ENCODE data around the gene LIM2.

Gene LIM2

DNA sequence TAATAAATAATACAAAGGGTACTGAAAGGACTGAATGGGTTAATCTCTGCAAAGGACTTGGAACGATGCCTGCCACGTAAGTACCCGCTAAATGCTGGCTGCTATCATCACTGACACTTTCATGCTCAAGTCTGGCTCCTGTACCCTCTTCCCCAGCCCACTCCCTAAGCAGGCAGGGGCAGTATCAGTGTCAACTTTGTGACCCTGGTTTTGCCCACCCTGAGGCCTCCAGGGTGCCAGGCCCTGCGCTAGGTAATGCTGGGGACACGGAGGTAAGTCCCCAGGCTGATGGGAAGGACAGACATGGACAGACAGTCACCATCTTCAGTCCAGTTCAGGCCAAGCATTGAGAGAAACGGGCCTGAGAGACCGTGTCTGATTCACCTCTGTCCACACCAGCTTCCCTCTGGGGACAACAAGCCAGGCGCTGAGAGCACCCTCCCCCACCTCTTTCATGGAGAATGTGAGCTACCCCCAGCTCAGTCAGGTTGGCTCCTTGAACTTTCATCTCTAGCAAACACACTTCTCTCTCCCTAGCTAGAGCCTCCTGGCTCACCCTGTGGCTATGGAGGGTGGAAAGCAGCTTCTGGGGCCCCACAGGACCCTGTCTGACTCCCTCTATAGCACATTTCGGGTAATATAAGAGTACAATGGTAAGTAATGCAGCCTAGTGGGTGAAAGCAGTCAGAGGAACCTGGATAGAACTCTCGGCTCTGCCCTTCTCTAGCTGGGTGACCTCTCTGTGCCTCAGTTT is 22.4 kb downstream of the LIM2 start:
- DNase-seq: peak; percentile 45

GRCh38 chr19:51364200-51365106 is 23.3 kb downstream of the LIM2 start:
- no peak for DNase-seq

DNA sequence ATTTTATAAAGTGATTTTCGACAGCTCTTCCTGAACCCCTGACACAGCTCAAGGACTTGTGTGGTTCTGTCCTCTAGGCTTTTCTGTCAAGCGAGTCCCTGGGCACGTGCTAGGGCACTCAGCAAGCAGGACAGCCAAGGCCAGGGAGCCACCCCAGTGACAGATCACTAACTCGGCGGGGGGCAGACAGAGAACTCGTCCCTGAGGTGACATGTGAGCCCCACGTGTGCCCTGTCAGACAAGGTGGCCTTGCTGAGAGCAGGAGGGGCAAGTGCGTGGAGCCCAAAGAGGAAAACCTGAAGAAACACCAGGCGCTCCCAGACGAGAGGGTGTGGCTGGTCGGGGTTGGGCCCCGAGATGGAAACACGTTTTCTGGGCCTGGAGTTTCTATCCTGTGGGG is 26.5 kb downstream of the LIM2 start:
- no peak for DNase-seq

DNA sequence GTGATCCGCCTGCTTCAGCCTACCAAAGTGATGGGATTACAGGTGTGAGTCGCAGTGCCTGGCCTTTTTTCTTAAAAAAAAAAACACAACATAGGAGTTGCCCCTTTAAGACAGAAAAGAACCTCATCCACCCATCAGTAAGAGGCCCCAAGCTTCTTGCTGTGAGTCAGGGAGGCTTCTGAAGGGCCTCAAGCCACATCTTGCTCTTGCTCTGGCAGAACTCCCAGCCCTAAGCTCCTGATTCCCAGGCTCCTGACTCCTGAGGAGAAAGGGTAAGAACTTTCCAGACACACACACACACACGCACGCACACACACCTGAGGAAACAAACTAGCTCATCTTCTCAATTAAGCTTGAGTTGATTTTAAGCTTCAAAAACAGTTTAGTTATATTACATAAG is 28.5 kb downstream of the LIM2 start:
- DNase-seq: peak; percentile 81

DNA sequence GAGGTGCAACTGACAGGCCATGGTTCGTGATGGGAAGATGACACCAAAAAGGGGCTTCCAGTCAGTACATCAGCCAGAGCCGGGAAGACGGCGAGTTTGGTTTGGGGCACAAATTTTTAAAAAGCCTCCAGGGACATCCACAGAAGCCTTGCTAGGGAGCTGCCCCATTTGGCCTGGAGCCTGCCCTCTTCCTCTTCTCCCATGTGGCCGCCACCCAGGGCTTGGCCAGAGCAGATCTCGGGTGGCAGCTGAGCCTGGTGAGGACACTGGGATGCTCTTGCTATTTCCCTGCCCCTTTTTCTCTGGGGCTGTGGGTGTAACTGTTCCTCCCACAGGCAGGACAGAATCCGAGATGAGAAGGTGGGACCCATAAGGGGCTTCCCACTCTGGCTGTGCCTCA is 29.8 kb downstream of the LIM2 start:
- DNase-seq: no peak

DNA sequence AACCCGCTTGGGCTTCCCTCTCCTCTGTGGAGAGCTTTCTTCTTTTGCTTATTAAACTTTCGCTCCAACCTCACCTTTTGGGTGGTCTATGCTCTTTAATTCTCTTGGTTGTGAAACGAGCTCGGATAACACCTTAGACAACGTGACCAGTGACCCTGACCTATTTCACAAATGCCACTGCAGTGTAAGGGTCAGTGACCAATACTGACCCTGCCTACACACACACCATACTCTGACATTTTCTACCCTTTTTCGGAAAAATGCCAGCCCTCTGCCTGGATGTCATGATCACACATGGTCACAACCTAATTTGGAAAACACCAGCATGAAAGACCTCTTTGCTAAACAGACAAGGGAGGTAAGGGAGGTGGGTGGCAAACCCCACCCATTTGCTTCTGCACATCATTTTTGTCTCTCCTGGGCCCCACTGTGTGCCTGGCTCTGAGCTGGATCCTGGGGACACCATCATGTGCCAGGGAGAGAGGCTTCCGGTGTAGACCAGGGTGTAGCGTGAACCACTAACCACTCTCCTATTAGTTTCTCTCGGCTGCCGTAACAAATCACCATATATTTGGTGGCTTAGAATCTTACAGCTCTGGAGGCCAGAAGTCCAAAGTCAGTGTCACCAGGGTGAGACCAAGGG is 31.5 kb downstream of the LIM2 start:
- no peak for DNase-seq

- no peak for DNase-seq
Observed at GRCh38 chr19:51354742-51355148, 33.0 kb downstream of the LIM2 start.

DNA sequence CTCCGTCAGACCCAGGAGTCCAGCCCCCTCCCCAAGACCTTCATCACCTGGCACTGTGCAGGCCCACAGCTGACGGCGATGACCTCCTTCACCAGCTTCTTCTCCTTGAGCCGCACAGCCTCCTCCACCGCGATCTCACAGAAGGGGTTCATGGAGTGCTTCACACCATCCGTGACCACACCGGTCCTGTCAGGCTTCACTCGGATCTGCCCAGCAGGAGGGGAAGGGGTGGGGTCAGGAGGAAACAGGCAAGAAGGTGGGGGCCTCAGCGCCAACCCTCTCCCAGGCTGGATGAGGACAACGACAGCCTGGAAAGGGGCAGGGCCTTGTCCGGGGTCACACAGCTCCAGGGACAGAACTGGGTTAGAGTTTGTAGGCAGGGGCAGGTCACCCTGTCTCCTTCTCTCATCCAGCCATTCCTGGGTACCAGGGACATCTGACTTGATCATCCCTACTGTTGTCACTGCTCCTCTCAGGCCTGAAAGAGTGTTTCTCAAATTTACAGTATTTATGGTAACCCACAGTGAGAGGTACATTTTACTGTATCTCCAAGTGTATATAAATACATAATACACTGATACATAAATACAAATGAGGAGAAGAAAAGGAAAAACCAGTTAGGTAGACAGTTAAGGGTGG is 33.6 kb downstream of the LIM2 start:
- DNase-seq: no peak

DNA sequence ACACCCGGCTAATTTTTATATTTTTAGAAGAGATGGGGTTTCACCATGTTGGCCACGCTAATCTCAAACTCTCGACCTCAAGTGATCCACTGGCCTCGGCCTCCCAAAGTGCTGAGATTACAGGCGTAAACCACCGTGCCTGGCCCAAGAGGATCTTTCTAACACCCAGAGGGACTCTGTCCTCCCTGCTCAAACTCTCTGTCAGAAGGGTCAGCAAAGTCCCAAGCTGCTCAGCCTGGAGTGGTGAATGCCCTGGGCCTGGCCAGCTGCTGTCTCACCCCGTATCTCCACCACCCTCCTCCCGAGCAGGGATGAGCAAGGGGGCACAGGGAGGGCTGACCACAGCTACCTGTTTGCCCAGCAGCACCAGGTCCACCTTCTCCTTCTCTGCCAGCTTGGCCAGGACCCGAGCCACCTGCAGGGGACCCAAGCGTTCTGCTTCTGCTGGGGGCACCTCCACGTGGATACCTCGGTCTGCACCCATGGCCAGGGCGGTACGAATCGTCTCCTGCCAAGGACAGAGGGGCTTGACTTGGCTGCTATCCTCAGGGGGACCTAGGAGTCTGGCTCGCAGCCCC is 34.9 kb downstream of the LIM2 start:
- DNase-seq: no peak

DNA sequence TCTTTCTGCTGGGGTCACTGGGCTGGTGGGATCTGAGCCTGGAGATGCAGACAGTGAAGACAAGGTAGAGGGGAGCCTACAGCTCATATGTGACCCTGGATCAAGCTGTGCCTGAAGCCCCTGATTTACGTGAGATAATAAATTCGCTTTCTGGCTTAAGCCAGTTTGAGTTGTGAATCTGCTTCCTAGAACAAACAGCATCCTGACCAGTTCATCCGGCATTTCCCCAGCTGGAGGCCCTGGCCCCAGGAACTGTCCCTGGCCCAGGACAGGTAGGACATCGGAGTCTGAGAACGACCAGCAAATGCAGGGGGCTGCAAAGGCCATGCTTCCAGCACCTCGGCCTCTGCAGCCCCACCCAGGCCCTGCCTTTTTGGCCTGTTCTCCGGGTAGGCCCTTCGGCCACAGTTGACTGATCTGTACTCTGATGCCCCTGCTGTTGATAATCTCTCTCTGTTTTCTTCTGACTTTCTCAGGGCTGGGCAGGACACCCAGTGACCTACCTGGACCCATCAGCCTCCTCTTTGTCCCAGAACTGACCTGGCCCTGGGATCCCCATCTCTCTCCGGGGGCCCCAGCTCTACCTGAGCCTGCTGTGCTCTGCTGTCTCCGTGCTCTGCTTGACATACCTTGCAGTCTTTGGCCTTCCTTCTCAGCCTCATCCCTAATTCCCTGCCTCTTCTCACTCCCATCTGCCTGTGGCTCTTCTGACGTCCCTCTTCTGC is 36.3 kb downstream of the LIM2 start:
- DNase-seq: no peak

DNA sequence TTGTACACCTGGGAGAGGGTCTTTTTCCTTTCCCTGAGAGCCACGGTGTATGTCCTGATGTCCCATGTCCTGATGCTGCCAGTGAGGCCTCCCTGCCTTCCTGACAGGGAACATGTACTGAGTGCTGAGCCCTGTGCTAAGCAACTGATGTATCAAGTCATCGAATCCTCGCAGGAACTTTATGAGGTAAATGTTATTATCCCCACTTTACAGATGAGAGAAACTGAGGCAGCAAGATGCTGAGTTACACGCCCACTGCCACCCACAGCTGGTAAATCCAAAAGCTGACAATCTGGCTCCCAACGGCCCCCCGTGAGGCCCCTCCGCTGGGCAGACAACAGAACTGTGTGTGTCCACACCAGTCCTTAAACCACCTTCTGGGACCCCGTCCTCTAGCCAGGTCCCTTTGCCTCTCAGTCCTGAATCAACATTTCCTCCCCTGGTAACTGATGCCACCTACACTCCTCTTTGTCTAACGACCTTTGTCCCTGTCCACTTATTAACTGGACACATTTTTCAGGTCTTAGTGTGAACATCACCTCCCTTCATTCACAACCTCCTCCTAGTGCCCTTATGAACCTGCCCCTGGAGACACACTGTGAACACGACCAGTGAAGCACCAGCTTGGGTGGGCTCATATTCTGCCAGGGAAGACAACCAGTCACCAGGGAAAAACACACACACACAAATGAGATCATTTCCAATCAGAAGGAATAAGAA is 40.4 kb downstream of the LIM2 start:
- no peak for DNase-seq

- DNase-seq: no peak
Observed at GRCh38 chr19:51346742-51347141, 41.0 kb downstream of the LIM2 start.

- no peak for DNase-seq
Observed at GRCh38 chr19:51345076-51345620, 42.6 kb downstream of the LIM2 start.

GRCh38 chr19:51342631-51343569 is 44.9 kb downstream of the LIM2 start:
- no peak for DNase-seq

DNA sequence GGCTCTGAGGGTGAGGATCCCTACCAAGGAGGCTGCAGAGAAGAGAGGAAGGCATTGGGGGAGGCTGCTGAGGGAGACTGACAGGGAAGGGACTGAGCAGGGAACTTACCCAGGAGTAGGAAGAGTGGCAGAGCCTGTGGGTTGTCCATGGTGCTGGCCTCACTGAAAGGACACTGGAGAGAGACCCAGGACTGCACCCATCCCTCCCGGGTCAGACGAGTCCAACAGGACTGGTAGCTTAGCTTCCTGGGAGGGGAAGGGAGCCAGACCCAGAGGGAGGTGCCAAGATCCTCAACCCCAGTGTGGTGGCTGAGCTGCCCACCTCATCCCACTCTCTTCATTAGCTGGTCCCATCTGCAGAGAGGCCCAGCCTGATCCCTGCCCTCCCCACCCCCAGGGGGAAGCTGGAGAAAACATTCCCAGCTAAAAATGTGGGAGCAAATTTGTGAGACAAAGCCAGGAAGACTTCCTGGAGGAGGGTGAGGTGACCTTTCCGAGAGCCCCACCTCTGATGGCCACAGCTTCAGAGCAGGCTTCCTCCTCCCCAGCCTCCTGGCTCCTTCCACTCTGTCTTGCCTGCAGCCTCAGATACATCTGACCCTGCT is 45.7 kb downstream of the LIM2 start, which contains the start of gene VSIG10L:
Gene VSIG10L, minus strand, starts transcription at position 164 of the 605 bp plus-strand sequence. Its CDS starts 15 bp downstream, at position 149.
- DNase-seq: no peak

DNA sequence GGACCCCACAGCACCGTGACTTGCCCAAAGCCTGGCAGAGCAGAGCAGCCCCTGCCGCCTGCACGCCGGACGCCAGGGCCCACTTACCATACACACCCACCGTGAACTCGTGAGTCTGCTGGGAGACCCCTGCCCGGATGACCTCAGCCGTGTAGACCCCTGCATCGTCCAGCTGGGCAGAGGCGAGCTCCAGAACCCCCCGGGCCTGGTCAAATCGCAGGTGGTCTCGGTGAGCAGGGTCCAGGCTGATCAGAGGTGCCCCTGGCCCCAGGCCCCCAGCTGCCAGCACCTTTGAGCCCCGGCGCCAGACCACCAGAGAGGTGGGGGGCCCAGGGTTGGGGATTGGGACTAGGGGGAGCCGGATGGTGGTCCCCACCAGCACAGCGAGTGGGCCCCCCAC is 46.7 kb downstream of the LIM2 start:
- DNase-seq: no peak

DNA sequence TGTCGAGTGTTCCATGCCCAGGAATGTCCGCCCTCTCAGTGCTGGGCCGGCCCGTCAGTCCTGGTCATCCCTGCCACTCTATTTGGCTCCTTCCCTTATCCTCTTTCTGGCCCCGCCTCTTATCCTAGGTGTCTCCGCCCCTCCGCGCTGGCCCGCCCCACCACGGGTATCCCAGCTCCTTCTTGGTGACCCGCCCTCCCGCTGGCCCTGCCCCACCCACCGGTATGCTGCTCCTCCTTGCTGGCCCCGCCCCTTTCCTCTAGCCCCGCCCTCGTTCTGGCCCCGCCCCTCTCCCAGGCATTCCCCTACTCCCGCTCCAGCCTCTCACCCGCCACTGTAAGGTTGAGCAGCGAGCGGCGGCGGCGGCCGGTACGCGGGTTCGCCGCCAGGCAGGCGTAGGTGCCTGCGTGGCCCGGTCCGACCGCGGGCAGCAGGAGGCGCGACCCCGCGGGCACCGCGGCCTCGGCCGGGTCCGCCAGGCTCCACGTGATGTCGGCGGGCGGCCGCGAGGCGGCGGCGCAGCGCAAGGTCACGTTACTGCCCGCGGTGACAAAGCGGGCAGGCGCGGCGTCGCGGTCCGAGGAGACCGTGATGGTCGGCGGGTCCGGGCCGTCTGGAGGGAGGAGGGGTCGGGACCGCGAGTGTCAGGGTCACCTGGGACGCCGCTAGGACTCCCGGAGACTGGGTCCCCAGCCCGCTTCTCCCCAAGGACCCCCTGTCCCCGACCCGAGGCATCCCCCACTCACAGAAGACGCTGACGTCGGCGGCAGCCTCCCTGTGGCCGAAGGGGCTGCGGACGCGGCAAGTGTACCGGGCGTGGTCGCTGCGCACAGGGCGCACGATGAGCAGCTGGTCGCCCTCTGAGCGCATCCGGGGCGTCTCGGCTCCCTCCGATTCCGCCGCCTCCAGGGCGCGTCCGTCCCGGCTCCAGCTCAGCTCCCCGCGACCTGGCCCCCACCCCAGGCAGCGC is 47.8 kb downstream of the LIM2 start:
- DNase-seq: peak; percentile 96

GRCh38 chr19:51339313-51339686 is 48.5 kb downstream of the LIM2 start:
- no peak for DNase-seq
